Prostate gland (tissue), 2 donors: ENCODE data around the gene TTC23. TPM values are rescaled to one million over a fixed set of nuclear protein-coding genes. Genes with fewer than 3 reads are reported as not detected.
"Not testable (repeated sequence)": the region's sequence is repeated elsewhere in the genome, so short reads cannot be mapped to it uniquely, and the experiment has no call there.

Experiments
- DNase-seq: peaks from one replicate; pipeline ENCODE4 v3.0.0-alpha.2; 2019; ENCODE audit warnings: low spot score
- H3K27ac ChIP-seq, 2 donors: fragments of 200-600 bp; sonication (generic); 2 replicates each; pipeline ENCODE4 v1.5.1; 2017 to 2019
- H3K27me3 ChIP-seq: fragments of 200-600 bp; sonication (generic); replicated peaks from 2 replicates; pipeline ENCODE4 v1.5.1; 2019; ENCODE audit not compliant: insufficient read depth
- H3K36me3 ChIP-seq, 2 donors: fragments of 200-600 bp; sonication (generic); 1 replicate in 1 of 2; 2 replicates in 1 of 2; pipeline versions ENCODE4 v1.5.1 to v1.8.1; 2017 to 2019
- H3K4me1 ChIP-seq: fragments of 200-600 bp; sonication (generic); replicated peaks from 2 replicates; pipeline ENCODE4 v1.5.1; 2019
- H3K4me3 ChIP-seq, 2 donors: fragments of 200-600 bp; sonication (generic); 2 replicates each; pipeline ENCODE4 v1.5.1; 2017 to 2019
- H3K9me3 ChIP-seq: fragments of 200-600 bp; sonication (generic); 2 replicates; pipeline ENCODE4 v1.5.1; 2017
- POLR2A ChIP-seq: fragments of 450-650 bp; IDR thresholded peaks from one replicate; pipeline ENCODE4 v1.6.1; 2016; ENCODE audit warnings: antibody characterized with exemption, mild to moderate bottlenecking
- POLR2AphosphoS5 ChIP-seq: sonication (generic); formaldehyde crosslinking; IDR thresholded peaks from one replicate; pipeline ENCODE4 v1.6.1; 2017; ENCODE audit warnings: antibody characterized with exemption
- WGBS: methylation state at CpG from one replicate; pipeline ENCODE4 v1.1.5; 2018; 5-methylcytosine and 5-hydroxymethylcytosine counted together
- intact Hi-C: fragments of 100-400 bp; cut with DNase I; formaldehyde crosslinking; loops from one replicate; pipeline ENCODE4 v1.14.2; 2022
- total RNA-seq, 2 donors: library from RNA; depleted of rRNA; stranded (reverse); fragments of >200 nt; gene quantifications; one replicate each; pipeline ENCODE4 v1.1.0, GENCODE V29; 2016
- TF ChIP-seq, protein P1 (sequence below), 4 experiments: fragments of 200-600 bp in 2 of 4; fragments of 450-650 bp in 2 of 4; sonication (generic) in 2 of 4; IDR thresholded peaks; 1 replicate in 3 of 4; 2 replicates in 1 of 4; pipeline ENCODE4 v1.5.1; 2016 to 2019; ENCODE audit warnings: antibody characterized with exemption in 4 of 4, mild to moderate bottlenecking in 2 of 4, moderate library complexity in 2 of 4

TTC23 gene
- total RNA-seq, 2 donors from 2014 or later: 18.1 to 39.5 TPM

DNA sequence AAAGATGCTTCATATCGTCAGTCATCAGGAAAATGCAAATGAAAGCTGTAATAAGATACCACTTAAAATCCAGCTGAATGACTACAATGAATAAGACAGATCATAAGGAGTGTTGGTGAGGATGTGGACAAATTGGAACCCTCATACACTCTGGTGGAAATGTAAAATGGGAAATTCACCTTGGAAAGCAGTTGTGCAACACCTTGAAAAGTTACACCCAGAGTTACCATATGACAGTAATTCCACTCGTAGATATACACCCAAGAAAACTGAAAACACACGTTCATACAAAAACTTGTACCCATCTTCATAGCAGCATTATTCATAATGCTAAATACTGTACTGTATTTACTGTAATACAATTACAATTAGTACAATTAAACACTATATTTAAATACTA is 2.3 kb downstream of the TTC23 start:
- Histone ChIP-seq H3K27me3 (no peaks in the 10 kb centered on the region), H3K36me3 (no peaks in the 10 kb centered on the region), H3K4me3 (no peak overlapping the region), H3K4me1 (peaks cover under 1% of the 10 kb centered on the region), H3K9me3 (no peaks in the 10 kb centered on the region), H3K27ac (no peak overlapping the region)
- DNase-seq: no peak
- intact Hi-C loops: no loop called here
- TF ChIP-seq, protein P1, sequence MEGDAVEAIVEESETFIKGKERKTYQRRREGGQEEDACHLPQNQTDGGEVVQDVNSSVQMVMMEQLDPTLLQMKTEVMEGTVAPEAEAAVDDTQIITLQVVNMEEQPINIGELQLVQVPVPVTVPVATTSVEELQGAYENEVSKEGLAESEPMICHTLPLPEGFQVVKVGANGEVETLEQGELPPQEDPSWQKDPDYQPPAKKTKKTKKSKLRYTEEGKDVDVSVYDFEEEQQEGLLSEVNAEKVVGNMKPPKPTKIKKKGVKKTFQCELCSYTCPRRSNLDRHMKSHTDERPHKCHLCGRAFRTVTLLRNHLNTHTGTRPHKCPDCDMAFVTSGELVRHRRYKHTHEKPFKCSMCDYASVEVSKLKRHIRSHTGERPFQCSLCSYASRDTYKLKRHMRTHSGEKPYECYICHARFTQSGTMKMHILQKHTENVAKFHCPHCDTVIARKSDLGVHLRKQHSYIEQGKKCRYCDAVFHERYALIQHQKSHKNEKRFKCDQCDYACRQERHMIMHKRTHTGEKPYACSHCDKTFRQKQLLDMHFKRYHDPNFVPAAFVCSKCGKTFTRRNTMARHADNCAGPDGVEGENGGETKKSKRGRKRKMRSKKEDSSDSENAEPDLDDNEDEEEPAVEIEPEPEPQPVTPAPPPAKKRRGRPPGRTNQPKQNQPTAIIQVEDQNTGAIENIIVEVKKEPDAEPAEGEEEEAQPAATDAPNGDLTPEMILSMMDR (IDR thresholded peaks at IDR 0.05): no peak
- TF ChIP-seq POLR2A (no peak), POLR2AphosphoS5 (no peak)
- 74% methylated on average over 3 of the region's 3 CpGs for WGBS

DNA sequence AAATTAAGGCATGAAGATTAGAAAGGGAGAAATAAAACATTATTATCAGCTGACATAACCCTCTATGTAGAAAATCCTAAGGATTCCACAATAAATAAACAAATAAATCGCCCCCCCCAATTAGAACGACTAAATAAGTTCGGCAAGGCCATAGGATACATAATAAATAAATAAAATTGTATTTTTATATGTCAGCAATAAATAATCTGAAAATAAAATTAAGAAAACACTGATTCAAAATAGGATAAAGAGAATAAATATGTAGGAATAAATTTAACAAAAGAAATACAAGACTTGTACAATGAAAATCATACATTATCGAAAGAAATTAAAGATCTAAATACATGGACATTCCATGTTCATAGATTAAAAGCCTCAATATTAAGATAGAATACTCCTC is 5.1 kb downstream of the TTC23 start:
- no peak overlapping the region for H3K27ac ChIP-seq
- no peaks in the 10 kb centered on the region for H3K36me3 ChIP-seq
- WGBS: 92% methylated on average over 4 of the region's 4 CpGs
- no peak overlapping the region for H3K4me3 ChIP-seq
- TF ChIP-seq POLR2A (no peak), POLR2AphosphoS5 (no peak)
- TF ChIP-seq, protein P1 (IDR thresholded peaks at IDR 0.05): no peak
- no peaks in the 10 kb centered on the region for H3K27me3 ChIP-seq
- no peaks in the 10 kb centered on the region for H3K9me3 ChIP-seq
- no peaks in the 10 kb centered on the region for H3K4me1 ChIP-seq
- no peak for DNase-seq
- intact Hi-C loops: no loop called here

- Histone ChIP-seq H3K27ac (no peak overlapping the region), H3K4me1 (no peaks in the 10 kb centered on the region), H3K9me3 (no peaks in the 10 kb centered on the region), H3K4me3 (no peak overlapping the region), H3K27me3 (no peaks in the 10 kb centered on the region), H3K36me3 (no peaks in the 10 kb centered on the region)
- no peak for TF ChIP-seq POLR2AphosphoS5
- no peak for TF ChIP-seq POLR2A
- TF ChIP-seq, protein P1 (IDR thresholded peaks at IDR 0.05): no peak
- DNase-seq: no peak
- 93% methylated on average over 9 of the region's 9 CpGs for WGBS
- intact Hi-C loops: no loop called here
Observed at GRCh38 chr15:99241752-99242151, 7.6 kb downstream of the TTC23 start.

- Histone ChIP-seq H3K9me3 (no peaks in the 10 kb centered on the region), H3K27me3 (no peaks in the 10 kb centered on the region), H3K4me1 (no peaks in the 10 kb centered on the region), H3K4me3 (no peak overlapping the region), H3K36me3 (no peaks in the 10 kb centered on the region), H3K27ac (no peak overlapping the region)
- 56% methylated on average over 1 of the region's 1 CpG for WGBS
- no peak for TF ChIP-seq POLR2AphosphoS5
- no peak for TF ChIP-seq POLR2A
- TF ChIP-seq, protein P1 (IDR thresholded peaks at IDR 0.05): no peak
- intact Hi-C loops: no loop called here
- no peak for DNase-seq
Observed at GRCh38 chr15:99239545-99240198, 9.7 kb downstream of the TTC23 start.

DNA sequence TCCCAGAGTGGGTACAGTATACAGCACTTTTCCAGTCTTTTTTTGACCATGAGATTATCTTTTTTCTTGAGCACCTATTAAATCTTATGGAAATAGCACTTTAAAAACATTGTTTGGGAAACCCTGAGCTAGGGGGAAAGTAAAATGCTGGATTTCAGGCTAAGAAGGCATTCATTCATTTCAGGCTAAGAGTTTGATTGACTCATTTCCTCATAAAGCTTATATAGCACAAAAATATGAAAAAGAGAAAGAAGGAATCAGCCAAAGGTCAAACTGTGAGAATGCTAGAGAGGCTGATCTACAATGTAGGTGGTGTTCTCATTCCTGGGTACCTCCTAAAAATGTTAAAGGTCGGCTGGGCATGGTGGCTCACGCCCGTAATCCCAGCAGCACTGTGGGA is 10.5 kb downstream of the TTC23 start:
- WGBS: 68% methylated on average over 3 of the region's 3 CpGs
- no peak for DNase-seq
- intact Hi-C loops: no loop called here
- H3K4me3 ChIP-seq: no peak overlapping the region
- H3K4me1 ChIP-seq: no peaks in the 10 kb centered on the region
- no peaks in the 10 kb centered on the region for H3K36me3 ChIP-seq
- H3K9me3 ChIP-seq: no peaks in the 10 kb centered on the region
- TF ChIP-seq POLR2AphosphoS5 (no peak), POLR2A (no peak)
- TF ChIP-seq, protein P1 (IDR thresholded peaks at IDR 0.05): no peak
- no peak overlapping the region for H3K27ac ChIP-seq
- H3K27me3 ChIP-seq: no peaks in the 10 kb centered on the region

- intact Hi-C loops, H3K27ac ChIP-seq, H3K4me1 ChIP-seq, H3K4me3 ChIP-seq, H3K9me3 ChIP-seq, H3K36me3 ChIP-seq, DNase-seq, H3K27me3 ChIP-seq: not testable (repeated sequence)
- 88% methylated on average over 6 of the region's 6 CpGs for WGBS
Observed at GRCh38 chr15:99234160-99234559, 15.2 kb downstream of the TTC23 start.
